Caco-2 (cell line): Measurements from ENCODE around the gene OR5B17. TPM values are rescaled to one million over a fixed set of nuclear protein-coding genes. Genes with fewer than 3 reads are reported as not detected.

Source experiments
- BruUV-seq: library from RNA; stranded (reverse); fragments of 400-500 nt; replicated peaks from 2 replicates; lab custom pipeline; 2021; lab: Mats Ljungman, UMichigan
- CTCF ChIA-PET: fragments of 300-600 bp; sonication (Branson Sonifier 250); formaldehyde crosslinking; loops from one replicate; lab custom pipeline; 2022; ENCODE audit warnings: antibody characterized with exemption; lab: Charles Lee
- POLR2A ChIA-PET: fragments of 300-600 bp; sonication (Branson Sonifier 250); formaldehyde crosslinking; loops from one replicate; lab custom pipeline; 2022; ENCODE audit warnings: antibody characterized with exemption; lab: Charles Lee
- DNase-seq, 2 experiments: peaks; one replicate each; pipeline versions ENCODE4 v3.0.0 to v3.0.0-alpha.2; 2020 to 2022
- H3K27me3 ChIP-seq: replicated peaks from 2 replicates; pipeline ENCODE4 v1.6.0; 2011; ENCODE audit warnings: low read length; ENCODE audit not compliant: control insufficient read depth, insufficient read depth
- H3K36me3 ChIP-seq: 2 replicates; pipeline ENCODE4 v1.5.1; 2011; ENCODE audit warnings: low read length; ENCODE audit not compliant: control insufficient read depth, insufficient read depth
- H3K4me1 ChIP-seq: fragments of 250-450 bp; sonication (Bioruptor Pico); 2 replicates; pipeline ENCODE4 v1.5.1; 2020; ENCODE audit warnings: mild to moderate bottlenecking
- H3K4me3 ChIP-seq: 2 replicates; pipeline ENCODE4 v1.5.1; 2011; ENCODE audit warnings: low read depth, mild to moderate bottlenecking, control low read depth, low read length
- H3K9me3 ChIP-seq: fragments of 250-450 bp; sonication (Bioruptor Pico); 2 replicates; pipeline ENCODE4 v1.5.1; 2020; ENCODE audit warnings: mild to moderate bottlenecking, moderate library complexity
- H3K27ac Mint-ChIP-seq: one replicate; pipeline ENCODE4 v1.8.0; 2022; ENCODE audit warnings: mixed read lengths; ENCODE audit not compliant: unreplicated experiment
- H3K27me3 Mint-ChIP-seq: one replicate; pipeline ENCODE4 v1.8.0; 2022; ENCODE audit warnings: mixed read lengths; ENCODE audit not compliant: insufficient read depth, unreplicated experiment
- H3K36me3 Mint-ChIP-seq: one replicate; pipeline ENCODE4 v1.8.0; 2022; ENCODE audit warnings: mild to moderate bottlenecking, mixed read lengths; ENCODE audit not compliant: insufficient read depth, unreplicated experiment
- H3K4me1 Mint-ChIP-seq: one replicate; pipeline ENCODE4 v1.8.0; 2022; ENCODE audit warnings: low read depth, mixed read lengths; ENCODE audit not compliant: unreplicated experiment
- H3K4me3 Mint-ChIP-seq: one replicate; pipeline ENCODE4 v1.8.0; 2022; ENCODE audit warnings: mild to moderate bottlenecking, moderate library complexity, mixed read lengths; ENCODE audit not compliant: unreplicated experiment
- H3K9me3 Mint-ChIP-seq: one replicate; pipeline ENCODE4 v1.8.0; 2022; ENCODE audit warnings: mixed read lengths; ENCODE audit not compliant: unreplicated experiment
- intact Hi-C: fragments of 100-400 bp; cut with micrococcal nuclease; formaldehyde crosslinking; loops from one replicate; pipeline ENCODE4 v1.10.0; 2022; ENCODE audit not compliant: unreplicated experiment
- total RNA-seq: library from RNA; stranded (reverse); gene quantifications from 2 replicates; pipeline ENCODE4 v1.2.3, GENCODE V29; 2022
- TF ChIP-seq, protein P1 (sequence below), 2 experiments: fragments of 200-600 bp in 1 of 2; IDR thresholded peaks; 1 replicate in 1 of 2; 2 replicates in 1 of 2; pipeline versions ENCODE4 v1.5.1 to v1.8.0; 2011 to 2022; ENCODE audit warnings: antibody characterized with exemption in 1 of 2, control low read depth in 1 of 2, inconsistent platforms in 1 of 2, low read depth in 1 of 2, low read length in 1 of 2, mild to moderate bottlenecking in 1 of 2, moderate library complexity in 1 of 2; ENCODE audit not compliant: insufficient read depth in 1 of 2, severe bottlenecking in 1 of 2, unreplicated experiment in 1 of 2

The OR5B17 gene
- total RNA-seq, 1 experiment from 2014 or later = not detected

DNA sequence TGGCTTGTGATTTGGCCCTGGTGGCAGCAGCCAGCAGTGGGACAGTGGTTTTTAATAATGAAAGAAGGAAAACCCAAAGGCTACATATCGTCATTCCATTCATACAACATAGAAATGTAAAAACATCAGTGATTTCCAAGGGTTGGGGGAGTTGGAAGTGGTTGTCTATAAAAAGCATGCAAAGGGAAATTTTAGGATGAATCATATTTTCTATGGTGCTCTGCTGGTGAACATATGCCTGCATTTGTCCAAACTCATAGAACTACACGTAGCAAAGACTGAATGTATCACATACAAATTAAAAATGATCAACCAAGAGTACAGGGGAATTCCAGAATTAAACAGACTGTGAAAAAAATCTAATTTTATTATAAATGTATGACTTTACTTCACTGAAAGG, 36.7 kb upstream of the OR5B17 start:
- ChIA-PET POLR2A (no interaction called here), CTCF (no interaction called here)
- Histone ChIP-seq H3K4me1 (peaks cover 6% of the 10 kb centered on the region; the same call in 1 of the 2 replicates), H3K9me3 (peaks cover 8% of the 10 kb centered on the region), H3K4me3 (no peak overlapping the region), H3K27me3 (no peaks in the 10 kb centered on the region), H3K36me3 (no peaks in the 10 kb centered on the region)
- intact Hi-C loops = no loop called here
- H3K27me3 Mint-ChIP-seq = no peaks in the 10 kb centered on the region
- no peaks in the 10 kb centered on the region for H3K36me3 Mint-ChIP-seq
- H3K4me1 Mint-ChIP-seq = peaks cover 6% of the 10 kb centered on the region
- no peak overlapping the region for H3K27ac Mint-ChIP-seq
- DNase-seq = no peak
- H3K4me3 Mint-ChIP-seq = no peak overlapping the region
- BruUV-seq = no TSS peak
- TF ChIP-seq, protein P1, sequence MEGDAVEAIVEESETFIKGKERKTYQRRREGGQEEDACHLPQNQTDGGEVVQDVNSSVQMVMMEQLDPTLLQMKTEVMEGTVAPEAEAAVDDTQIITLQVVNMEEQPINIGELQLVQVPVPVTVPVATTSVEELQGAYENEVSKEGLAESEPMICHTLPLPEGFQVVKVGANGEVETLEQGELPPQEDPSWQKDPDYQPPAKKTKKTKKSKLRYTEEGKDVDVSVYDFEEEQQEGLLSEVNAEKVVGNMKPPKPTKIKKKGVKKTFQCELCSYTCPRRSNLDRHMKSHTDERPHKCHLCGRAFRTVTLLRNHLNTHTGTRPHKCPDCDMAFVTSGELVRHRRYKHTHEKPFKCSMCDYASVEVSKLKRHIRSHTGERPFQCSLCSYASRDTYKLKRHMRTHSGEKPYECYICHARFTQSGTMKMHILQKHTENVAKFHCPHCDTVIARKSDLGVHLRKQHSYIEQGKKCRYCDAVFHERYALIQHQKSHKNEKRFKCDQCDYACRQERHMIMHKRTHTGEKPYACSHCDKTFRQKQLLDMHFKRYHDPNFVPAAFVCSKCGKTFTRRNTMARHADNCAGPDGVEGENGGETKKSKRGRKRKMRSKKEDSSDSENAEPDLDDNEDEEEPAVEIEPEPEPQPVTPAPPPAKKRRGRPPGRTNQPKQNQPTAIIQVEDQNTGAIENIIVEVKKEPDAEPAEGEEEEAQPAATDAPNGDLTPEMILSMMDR (IDR thresholded peaks at IDR 0.05; ENCODE audit: insufficient read depth in 1 of 2, low read depth in 1 of 2, low read length in 1 of 2, severe bottlenecking in 1 of 2, unreplicated experiment in 1 of 2) = no peak
- peaks cover 17% of the 10 kb centered on the region for H3K9me3 Mint-ChIP-seq

DNA sequence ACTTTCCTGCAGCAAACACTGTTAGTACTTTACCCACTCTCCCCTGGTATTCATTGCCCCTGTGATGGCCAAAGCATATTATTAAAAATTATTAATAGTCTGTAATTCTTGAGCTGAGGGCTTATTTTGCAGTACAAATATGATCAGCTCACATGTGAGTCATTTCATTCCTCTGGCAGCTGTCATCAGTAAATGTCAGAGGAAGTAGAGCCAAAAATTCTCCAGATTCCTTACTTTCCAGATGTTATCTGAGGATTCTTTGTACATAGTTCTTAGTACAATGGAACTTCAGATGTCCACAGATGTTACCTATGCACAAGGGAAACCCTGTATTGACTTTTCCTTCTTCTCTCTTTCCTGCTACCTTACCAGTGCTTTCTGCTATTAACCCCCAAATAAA, 35.3 kb upstream of the OR5B17 start:
- Histone ChIP-seq H3K36me3 (no peaks in the 10 kb centered on the region), H3K4me1 (peaks cover 6% of the 10 kb centered on the region; the same call in 1 of the 2 replicates), H3K9me3 (peaks cover 8% of the 10 kb centered on the region), H3K4me3 (no peak overlapping the region), H3K27me3 (no peaks in the 10 kb centered on the region)
- DNase-seq = no peak
- TF ChIP-seq, protein P1 (IDR thresholded peaks at IDR 0.05; ENCODE audit: insufficient read depth in 1 of 2, low read depth in 1 of 2, low read length in 1 of 2, severe bottlenecking in 1 of 2, unreplicated experiment in 1 of 2) = no peak
- Mint-ChIP-seq H3K36me3 (no peaks in the 10 kb centered on the region), H3K4me1 (peaks cover 6% of the 10 kb centered on the region), H3K27me3 (no peaks in the 10 kb centered on the region), H3K27ac (no peak overlapping the region), H3K4me3 (no peak overlapping the region), H3K9me3 (peaks cover 17% of the 10 kb centered on the region)
- CTCF ChIA-PET = no interaction called here
- intact Hi-C loops = no loop called here
- BruUV-seq = no TSS peak
- POLR2A ChIA-PET = no interaction called here

DNA sequence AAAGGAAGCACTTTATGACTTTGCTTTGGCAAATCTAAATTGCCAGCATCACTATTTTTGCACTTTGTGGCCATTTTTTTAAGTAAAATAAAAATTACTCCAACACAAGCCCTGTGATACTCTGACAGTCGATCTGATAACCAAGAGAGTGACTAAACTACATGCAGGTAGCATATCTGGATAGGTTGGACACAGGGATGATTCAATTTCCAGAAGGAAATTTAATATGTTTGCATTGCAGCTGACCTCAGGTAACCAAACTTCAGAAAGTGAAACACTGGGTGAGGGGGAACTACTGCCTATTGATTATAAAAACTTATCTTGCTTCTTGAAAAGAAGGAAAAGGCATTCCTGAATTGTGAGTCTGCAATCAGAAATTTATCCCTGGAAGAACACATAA, 33.9 kb upstream of the OR5B17 start:
- Mint-ChIP-seq H3K4me3 (no peak overlapping the region), H3K9me3 (peaks cover 17% of the 10 kb centered on the region), H3K27ac (no peak overlapping the region), H3K27me3 (no peaks in the 10 kb centered on the region), H3K36me3 (no peaks in the 10 kb centered on the region), H3K4me1 (peaks cover 6% of the 10 kb centered on the region)
- intact Hi-C loops = no loop called here
- no peak overlapping the region for H3K4me3 ChIP-seq
- ChIA-PET CTCF (no interaction called here), POLR2A (no interaction called here)
- H3K27me3 ChIP-seq = no peaks in the 10 kb centered on the region
- peaks cover 8% of the 10 kb centered on the region for H3K9me3 ChIP-seq
- peaks cover 6% of the 10 kb centered on the region; the same call in 1 of the 2 replicates for H3K4me1 ChIP-seq
- no TSS peak for BruUV-seq
- TF ChIP-seq, protein P1 (IDR thresholded peaks at IDR 0.05; ENCODE audit: insufficient read depth in 1 of 2, low read depth in 1 of 2, low read length in 1 of 2, severe bottlenecking in 1 of 2, unreplicated experiment in 1 of 2) = no peak
- H3K36me3 ChIP-seq = no peaks in the 10 kb centered on the region
- DNase-seq = no peak
